Measurements from ENCODE around the gene ZBED1. TPM values are rescaled to one million over a fixed set of nuclear protein-coding genes. Genes with fewer than 3 reads are reported as not detected.
"Not testable (repeated sequence)": the region's sequence is repeated elsewhere in the genome, so short reads cannot be mapped to it uniquely, and the experiment has no call there.

The ZBED1 gene
- total RNA-seq, 3 donors from 2014 or later: 28.0 to 38.3 (median 36.3) TPM

- not testable (repeated sequence) for H3K9me3 Mint-ChIP-seq, DNase-seq
Observed at GRCh38 chrX:2534261-2535021, 33.7 kb upstream of the ZBED1 start.

GRCh38 chrX:2533424-2533823 is 32.6 kb upstream of the ZBED1 start:
- H3K27me3 Mint-ChIP-seq (ENCODE audit: low read depth): no peaks in the 10 kb centered on the region
- DNase-seq (no peak), ATAC-seq (no peak)
- H3K4me1 Mint-ChIP-seq (ENCODE audit: low read depth): no peaks in the 10 kb centered on the region
- no peaks in the 10 kb centered on the region for H3K36me3 Mint-ChIP-seq (ENCODE audit: insufficient read depth)
- no peak overlapping the region for H3K4me3 Mint-ChIP-seq
- no peaks in the 10 kb centered on the region for H3K9me3 Mint-ChIP-seq

More at GRCh38 chrX:2534261-2535021, 33.7 kb upstream of the ZBED1 start:
- not testable (repeated sequence) for H3K4me1 Mint-ChIP-seq (ENCODE audit: low read depth); ATAC-seq; H3K27me3 Mint-ChIP-seq (ENCODE audit: low read depth); H3K36me3 Mint-ChIP-seq (ENCODE audit: insufficient read depth); H3K4me3 Mint-ChIP-seq

- DNase-seq (no peak), ATAC-seq (no peak)
- Mint-ChIP-seq H3K4me3 (no peak overlapping the region), H3K36me3 (ENCODE audit: insufficient read depth) (no peaks in the 10 kb centered on the region), H3K9me3 (no peaks in the 10 kb centered on the region), H3K4me1 (ENCODE audit: low read depth) (peaks cover 2% of the 10 kb centered on the region), H3K27me3 (ENCODE audit: low read depth) (peaks cover 21% of the 10 kb centered on the region)
Observed at GRCh38 chrX:2526390-2526789, 25.6 kb upstream of the ZBED1 start.

GRCh38 chrX:2523911-2524310 is 23.1 kb upstream of the ZBED1 start:
- no peak for ATAC-seq
- Mint-ChIP-seq H3K4me3 (no peak overlapping the region), H3K9me3 (no peaks in the 10 kb centered on the region), H3K4me1 (ENCODE audit: low read depth) (peaks cover 2% of the 10 kb centered on the region), H3K27me3 (ENCODE audit: low read depth) (peaks cover 21% of the 10 kb centered on the region), H3K36me3 (ENCODE audit: insufficient read depth) (no peaks in the 10 kb centered on the region)
- DNase-seq: no peak

GRCh38 chrX:2521927-2522386 is 21.2 kb upstream of the ZBED1 start:
- Mint-ChIP-seq H3K36me3 (ENCODE audit: insufficient read depth) (no peaks in the 10 kb centered on the region), H3K4me3 (no peak overlapping the region), H3K4me1 (ENCODE audit: low read depth) (peaks cover 4% of the 10 kb centered on the region), H3K9me3 (no peaks in the 10 kb centered on the region), H3K27me3 (ENCODE audit: low read depth) (peaks cover 16% of the 10 kb centered on the region)
- ATAC-seq: no peak
- no peak for DNase-seq

- Mint-ChIP-seq H3K4me1 (ENCODE audit: low read depth) (peaks cover 4% of the 10 kb centered on the region), H3K9me3 (no peaks in the 10 kb centered on the region), H3K27me3 (ENCODE audit: low read depth) (peaks cover 10% of the 10 kb centered on the region), H3K36me3 (ENCODE audit: insufficient read depth) (no peaks in the 10 kb centered on the region), H3K4me3 (no peak overlapping the region)
- ATAC-seq (no peak), DNase-seq (no peak)
Observed at GRCh38 chrX:2521092-2521926, 20.5 kb upstream of the ZBED1 start.

GRCh38 chrX:2520539-2520938 is 19.8 kb upstream of the ZBED1 start:
- H3K4me3 Mint-ChIP-seq: no peak overlapping the region
- peaks cover 11% of the 10 kb centered on the region for H3K27me3 Mint-ChIP-seq (ENCODE audit: low read depth)
- DNase-seq: no peak
- H3K9me3 Mint-ChIP-seq: no peaks in the 10 kb centered on the region
- H3K4me1 Mint-ChIP-seq (ENCODE audit: low read depth): peaks cover 4% of the 10 kb centered on the region
- ATAC-seq: no peak
- H3K36me3 Mint-ChIP-seq (ENCODE audit: insufficient read depth): no peaks in the 10 kb centered on the region

- not testable (repeated sequence) for H3K9me3 Mint-ChIP-seq
Observed at GRCh38 chrX:2519638-2520037, 18.9 kb upstream of the ZBED1 start.

GRCh38 chrX:2517055-2517454 is 16.3 kb upstream of the ZBED1 start:
- H3K36me3 Mint-ChIP-seq (ENCODE audit: insufficient read depth): no peaks in the 10 kb centered on the region
- peaks cover 7% of the 10 kb centered on the region for H3K27me3 Mint-ChIP-seq (ENCODE audit: low read depth)
- no peak for DNase-seq
- no peak overlapping the region for H3K4me3 Mint-ChIP-seq
- no peak for ATAC-seq
- H3K9me3 Mint-ChIP-seq: no peaks in the 10 kb centered on the region
- H3K4me1 Mint-ChIP-seq (ENCODE audit: low read depth): peaks cover 4% of the 10 kb centered on the region

More at GRCh38 chrX:2519638-2520037, 18.9 kb upstream of the ZBED1 start:
- H3K4me3 Mint-ChIP-seq; ATAC-seq; H3K27me3 Mint-ChIP-seq (ENCODE audit: low read depth); H3K4me1 Mint-ChIP-seq (ENCODE audit: low read depth); H3K36me3 Mint-ChIP-seq (ENCODE audit: insufficient read depth); DNase-seq: not testable (repeated sequence)

GRCh38 chrX:2516623-2517022 is 15.8 kb upstream of the ZBED1 start:
- Mint-ChIP-seq H3K4me1 (ENCODE audit: low read depth) (peaks cover 4% of the 10 kb centered on the region), H3K9me3 (no peaks in the 10 kb centered on the region), H3K36me3 (ENCODE audit: insufficient read depth) (no peaks in the 10 kb centered on the region), H3K4me3 (no peak overlapping the region), H3K27me3 (ENCODE audit: low read depth) (peaks cover 7% of the 10 kb centered on the region)
- DNase-seq: no peak
- ATAC-seq: no peak

GRCh38 chrX:2514131-2514530 is 13.4 kb upstream of the ZBED1 start:
- DNase-seq: no peak
- Mint-ChIP-seq H3K9me3 (no peaks in the 10 kb centered on the region), H3K27me3 (ENCODE audit: low read depth) (peaks cover 8% of the 10 kb centered on the region), H3K36me3 (ENCODE audit: insufficient read depth) (no peaks in the 10 kb centered on the region), H3K4me3 (no peak overlapping the region), H3K4me1 (ENCODE audit: low read depth) (peaks cover 2% of the 10 kb centered on the region)
- ATAC-seq: no peak

GRCh38 chrX:2513121-2513664 is 12.4 kb upstream of the ZBED1 start:
- Mint-ChIP-seq H3K4me3 (no peak overlapping the region), H3K27me3 (ENCODE audit: low read depth) (peaks cover 8% of the 10 kb centered on the region), H3K36me3 (ENCODE audit: insufficient read depth) (no peaks in the 10 kb centered on the region), H3K4me1 (ENCODE audit: low read depth) (peaks cover 2% of the 10 kb centered on the region), H3K9me3 (no peaks in the 10 kb centered on the region)
- DNase-seq: no peak
- ATAC-seq: no peak

GRCh38 chrX:2512501-2512900 is 11.7 kb upstream of the ZBED1 start:
- no peak overlapping the region for H3K4me3 Mint-ChIP-seq
- H3K9me3 Mint-ChIP-seq: no peaks in the 10 kb centered on the region
- H3K4me1 Mint-ChIP-seq (ENCODE audit: low read depth): no peaks in the 10 kb centered on the region
- H3K36me3 Mint-ChIP-seq (ENCODE audit: insufficient read depth): no peaks in the 10 kb centered on the region
- ATAC-seq (no peak), DNase-seq (no peak)
- H3K27me3 Mint-ChIP-seq (ENCODE audit: low read depth): peaks cover 7% of the 10 kb centered on the region

- H3K27me3 Mint-ChIP-seq (ENCODE audit: low read depth): peaks cover 7% of the 10 kb centered on the region
- no peak overlapping the region for H3K4me3 Mint-ChIP-seq
- no peak for DNase-seq
- no peaks in the 10 kb centered on the region for H3K4me1 Mint-ChIP-seq (ENCODE audit: low read depth)
- no peaks in the 10 kb centered on the region for H3K9me3 Mint-ChIP-seq
- no peak for ATAC-seq
- H3K36me3 Mint-ChIP-seq (ENCODE audit: insufficient read depth): no peaks in the 10 kb centered on the region
Observed at GRCh38 chrX:2511326-2511725, 10.6 kb upstream of the ZBED1 start.

Data from activated T-cell treated with anti-CD3 and anti-CD28 coated beads, Interleukin-2, amount 50 U/mL, for 4 hours (primary cell).